Myometrial cell (primary cell): ENCODE data around the gene HSD11B1. TPM values are rescaled to one million over a fixed set of nuclear protein-coding genes. Genes with fewer than 3 reads are reported as not detected.

ENCODE experiments used
- total RNA-seq: library from RNA; depleted of rRNA; stranded (reverse); fragments of >200 nt; gene quantifications from 2 replicates; pipeline ENCODE4 v1.2.3, GENCODE V29; 2015

HSD11B1 gene
- 155 and 182 TPM in 2 replicates for total RNA-seq

GRCh38 chr1:209704584-209704983, at the start of gene HSD11B1:
Gene HSD11B1, plus strand, starts transcription at chr1:209704846. Its CDS starts 97 bp downstream, at chr1:209704943.

GRCh38 chr1:209674957-209675564, 29.6 kb upstream of the HSD11B1 start, which contains the start of gene G0S2:
Gene G0S2, plus strand, starts transcription at chr1:209675412. Its CDS starts 273 bp downstream, at chr1:209675685.

GRCh38 chr1:209755926-209756614, 51.4 kb downstream of the HSD11B1 start, which contains the start of gene TRAF3IP3:
Gene TRAF3IP3, plus strand, starts transcription at chr1:209756053. Its CDS starts 3,987 bp downstream, at chr1:209760040.

Other genes starting within 250 kb of the HSD11B1 start
- 7.1 and 15.9 TPM in 2 replicates for gene CAMK1G, start 121.1 kb upstream of the HSD11B1 start, total RNA-seq
- 10.4 and 12.6 TPM in 2 replicates for gene LAMB3, start 52.4 kb upstream of the HSD11B1 start, total RNA-seq
- gene G0S2, start 29.4 kb upstream of the HSD11B1 start, total RNA-seq: 57.6 and 76.7 TPM in 2 replicates
- not detected in 2 replicates for gene TRAF3IP3, start 51.2 kb downstream of the HSD11B1 start, total RNA-seq
- gene C1orf74, start 79.7 kb downstream of the HSD11B1 start, total RNA-seq: 3.0 and 4.3 TPM in 2 replicates
- gene IRF6, start 101.3 kb downstream of the HSD11B1 start, total RNA-seq: 0.18 TPM in 1 of 2 replicates, not detected in the other
- 3.7 and 4.3 TPM in 2 replicates for gene UTP25, start 123.1 kb downstream of the HSD11B1 start, total RNA-seq
- 0.18 and 0.29 TPM in 2 replicates for gene SYT14, start 233.4 kb downstream of the HSD11B1 start, total RNA-seq